GM21737 (cell line): ENCODE results near the gene CEBPG.

ENCODE experiments used
- ATAC-seq: cut with Tn5 transposase; IDR thresholded peaks from one replicate; pipeline ENCODE4 v1.9.1; 2021; ENCODE audit warnings: mild to moderate bottlenecking, moderate library complexity; ENCODE audit not compliant: unreplicated experiment

Gene CEBPG

GRCh38 chr19:33394723-33395560 lies 21.4 kb downstream of the CEBPG start:
- no peak for ATAC-seq

GRCh38 chr19:33395561-33396550 lies 22.3 kb downstream of the CEBPG start:
- no peak for ATAC-seq

- no peak for ATAC-seq
Observed at GRCh38 chr19:33396701-33397535, 23.4 kb downstream of the CEBPG start.

- no peak for ATAC-seq
Observed at GRCh38 chr19:33397536-33398360, 24.2 kb downstream of the CEBPG start.

- ATAC-seq: no peak
Observed at GRCh38 chr19:33398361-33399060, 25.0 kb downstream of the CEBPG start.

- no peak for ATAC-seq
Observed at GRCh38 chr19:33399081-33399744, 25.7 kb downstream of the CEBPG start.

GRCh38 chr19:33399745-33400681 lies 26.5 kb downstream of the CEBPG start:
- ATAC-seq: no peak

GRCh38 chr19:33400856-33401682 lies 27.6 kb downstream of the CEBPG start:
- no peak for ATAC-seq

- no peak for ATAC-seq
Observed at GRCh38 chr19:33401683-33402420, 28.3 kb downstream of the CEBPG start.

- ATAC-seq: no peak
Observed at GRCh38 chr19:33402421-33403220, 29.1 kb downstream of the CEBPG start.

- no peak for ATAC-seq
Observed at GRCh38 chr19:33403221-33403972, 29.9 kb downstream of the CEBPG start.

GRCh38 chr19:33403973-33404304 lies 30.4 kb downstream of the CEBPG start:
- no peak for ATAC-seq

GRCh38 chr19:33404506-33405253 lies 31.2 kb downstream of the CEBPG start:
- no peak for ATAC-seq

GRCh38 chr19:33405254-33405552 lies 31.7 kb downstream of the CEBPG start:
- ATAC-seq: no peak
